ENCODE data around the gene ZNF367.

Gene ZNF367

DNA sequence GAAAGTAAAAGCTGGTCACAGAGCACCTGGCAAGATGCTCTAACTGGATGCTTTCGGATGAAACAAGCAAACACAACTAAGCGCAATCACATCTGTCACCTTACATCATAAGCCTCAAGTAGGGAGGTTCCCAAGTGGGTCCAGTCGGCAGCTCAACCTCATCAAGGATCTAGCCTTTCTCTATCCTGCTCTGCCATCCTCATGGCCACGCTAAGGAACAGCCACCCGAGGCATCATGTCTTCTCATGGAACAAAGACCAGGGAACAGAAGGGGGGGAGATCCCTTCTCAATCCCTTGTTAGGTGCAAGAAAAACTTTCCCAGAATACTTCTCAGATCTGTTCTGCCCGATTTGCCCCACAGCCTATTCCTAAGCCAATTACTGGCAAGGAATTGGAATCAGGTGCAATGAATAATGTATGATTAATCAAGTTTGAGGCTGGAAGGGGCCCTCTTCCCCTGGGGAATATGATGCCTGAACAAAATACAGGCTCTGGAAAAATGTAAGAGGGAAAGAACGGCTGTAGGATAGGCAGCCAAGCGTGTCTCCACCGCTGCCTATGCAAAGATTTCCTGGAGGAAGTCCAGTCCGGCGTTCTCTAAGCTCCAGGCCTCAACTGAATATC is 30.5 kb upstream of the ZNF367 start:
- Histone ChIP-seq H3K27me3 (ENCODE audit: insufficient read depth, poor library complexity, severe bottlenecking) (no peaks in the 10 kb centered on the region), H3K4me3 (ENCODE audit: severe bottlenecking) (no peak overlapping the region), H3K9me3 (ENCODE audit: severe bottlenecking) (no peaks in the 10 kb centered on the region), H3K36me3 (ENCODE audit: low read depth) (no peaks in the 10 kb centered on the region), H3K27ac (ENCODE audit: poor library complexity, severe bottlenecking) (no peak overlapping the region), H3K4me1 (ENCODE audit: insufficient read depth, poor library complexity, severe bottlenecking) (peaks cover 3% of the 10 kb centered on the region)
- no peak for ATAC-seq (ENCODE audit: low read depth)
- no peak for DNase-seq (ENCODE audit: low spot score)
- TF ChIP-seq CTCF (IDR thresholded peaks at IDR 0.05; ENCODE audit: poor library complexity, severe bottlenecking), result no peak

- H3K4me3 ChIP-seq (ENCODE audit: severe bottlenecking), result no peak overlapping the region
Observed at GRCh38 chr9:96447406-96447805, 29.2 kb upstream of the ZNF367 start.

GRCh38 chr9:96442491-96442890 is 24.3 kb upstream of the ZNF367 start:
- Histone ChIP-seq H3K4me1 (ENCODE audit: insufficient read depth, poor library complexity, severe bottlenecking) (no peaks in the 10 kb centered on the region), H3K4me3 (ENCODE audit: severe bottlenecking) (no peak overlapping the region), H3K9me3 (ENCODE audit: severe bottlenecking) (no peaks in the 10 kb centered on the region), H3K36me3 (ENCODE audit: low read depth) (no peaks in the 10 kb centered on the region), H3K27me3 (ENCODE audit: insufficient read depth, poor library complexity, severe bottlenecking) (no peaks in the 10 kb centered on the region), H3K27ac (ENCODE audit: poor library complexity, severe bottlenecking) (no peak overlapping the region)
- ATAC-seq (ENCODE audit: low read depth) (no peak), DNase-seq (ENCODE audit: low spot score) (no peak)
- TF ChIP-seq CTCF (IDR thresholded peaks at IDR 0.05; ENCODE audit: poor library complexity, severe bottlenecking), result no peak

More at GRCh38 chr9:96447406-96447805, 29.2 kb upstream of the ZNF367 start:
- no peak for TF ChIP-seq CTCF (IDR thresholded peaks at IDR 0.05; ENCODE audit: poor library complexity, severe bottlenecking)
- ATAC-seq (ENCODE audit: low read depth) (no peak), DNase-seq (ENCODE audit: low spot score) (no peak)
- H3K27me3 ChIP-seq (ENCODE audit: insufficient read depth, poor library complexity, severe bottlenecking), result no peaks in the 10 kb centered on the region
- H3K4me1 ChIP-seq (ENCODE audit: insufficient read depth, poor library complexity, severe bottlenecking), result peaks cover 3% of the 10 kb centered on the region
- H3K27ac ChIP-seq (ENCODE audit: poor library complexity, severe bottlenecking), result no peak overlapping the region
- H3K9me3 ChIP-seq (ENCODE audit: severe bottlenecking), result no peaks in the 10 kb centered on the region
- H3K36me3 ChIP-seq (ENCODE audit: low read depth), result no peaks in the 10 kb centered on the region

- TF ChIP-seq CTCF (IDR thresholded peaks at IDR 0.05; ENCODE audit: poor library complexity, severe bottlenecking), result peak; percentile 42
- no peaks in the 10 kb centered on the region for H3K9me3 ChIP-seq (ENCODE audit: severe bottlenecking)
- H3K4me1 ChIP-seq (ENCODE audit: insufficient read depth, poor library complexity, severe bottlenecking), result no peaks in the 10 kb centered on the region
- ATAC-seq (ENCODE audit: low read depth) (no peak), DNase-seq (ENCODE audit: low spot score) (no peak)
- H3K27ac ChIP-seq (ENCODE audit: poor library complexity, severe bottlenecking), result no peak overlapping the region
- no peaks in the 10 kb centered on the region for H3K27me3 ChIP-seq (ENCODE audit: insufficient read depth, poor library complexity, severe bottlenecking)
- no peak overlapping the region for H3K4me3 ChIP-seq (ENCODE audit: severe bottlenecking)
- H3K36me3 ChIP-seq (ENCODE audit: low read depth), result no peaks in the 10 kb centered on the region
Observed at GRCh38 chr9:96441798-96442445, 23.8 kb upstream of the ZNF367 start.

DNA sequence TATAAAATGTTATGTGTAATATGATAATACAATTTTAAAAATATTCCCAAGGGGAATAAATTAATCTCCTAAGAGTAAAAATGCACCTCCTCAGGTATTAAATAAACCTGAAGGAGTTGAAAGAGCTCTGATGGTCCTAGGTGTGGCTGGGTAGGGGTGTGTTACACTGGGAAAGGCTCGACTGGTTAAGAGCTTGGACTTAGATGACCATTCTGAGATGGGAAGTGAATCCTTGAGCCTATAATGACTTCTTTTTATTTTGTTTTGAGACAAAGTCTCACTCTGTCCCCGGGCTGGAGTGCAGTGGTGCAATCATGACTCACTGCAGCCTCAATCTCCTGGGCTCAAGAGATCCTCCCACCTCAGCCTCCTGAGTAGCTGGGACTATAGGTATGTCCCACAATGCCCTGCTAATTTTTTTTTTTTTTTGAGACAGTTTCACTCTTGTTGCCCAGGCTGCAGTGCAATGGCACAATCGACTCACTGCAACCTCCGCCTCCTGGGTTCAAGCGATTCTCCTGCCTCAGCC is 22.6 kb upstream of the ZNF367 start:
- no peaks in the 10 kb centered on the region for H3K27me3 ChIP-seq (ENCODE audit: insufficient read depth, poor library complexity, severe bottlenecking)
- no peaks in the 10 kb centered on the region for H3K4me1 ChIP-seq (ENCODE audit: insufficient read depth, poor library complexity, severe bottlenecking)
- ATAC-seq (ENCODE audit: low read depth) (no peak), DNase-seq (ENCODE audit: low spot score) (no peak)
- H3K4me3 ChIP-seq (ENCODE audit: severe bottlenecking), result no peak overlapping the region
- no peak for TF ChIP-seq CTCF (IDR thresholded peaks at IDR 0.05; ENCODE audit: poor library complexity, severe bottlenecking)
- no peak overlapping the region for H3K27ac ChIP-seq (ENCODE audit: poor library complexity, severe bottlenecking)
- H3K9me3 ChIP-seq (ENCODE audit: severe bottlenecking), result no peaks in the 10 kb centered on the region
- no peaks in the 10 kb centered on the region for H3K36me3 ChIP-seq (ENCODE audit: low read depth)

Data from RWPE2 (cell line).